Measurements from ENCODE around the gene PGP. TPM values are rescaled to one million over a fixed set of nuclear protein-coding genes. Genes with fewer than 3 reads are reported as not detected.

PGP gene
- total RNA-seq, 1 donor from 2014 or later = 23.4 TPM

GRCh38 chr16:2174396-2175131 is 40.1 kb downstream of the PGP start:
- DNase-seq (ENCODE audit: low spot score) = no peak
- intact Hi-C loops (cut with DNase I) = no loop called here

- intact Hi-C loops (cut with DNase I) = no loop called here
- DNase-seq (ENCODE audit: low spot score) = no peak
Measured at GRCh38 chr16:2173916-2174315, 40.7 kb downstream of the PGP start.

- intact Hi-C loops (cut with DNase I) = no loop called here
- no peak for DNase-seq (ENCODE audit: low spot score)
Measured at GRCh38 chr16:2173366-2173765, 41.3 kb downstream of the PGP start.

GRCh38 chr16:2172688-2173335 is 41.8 kb downstream of the PGP start:
- DNase-seq (ENCODE audit: low spot score) = no peak
- intact Hi-C loops (cut with DNase I) = no loop called here

GRCh38 chr16:2171601-2172178 is 43.0 kb downstream of the PGP start:
- intact Hi-C loops (cut with DNase I) = no loop called here
- no peak for DNase-seq (ENCODE audit: low spot score)

GRCh38 chr16:2170587-2171435 is 43.8 kb downstream of the PGP start:
- intact Hi-C loops (cut with DNase I) = no loop called here
- no peak for DNase-seq (ENCODE audit: low spot score)

GRCh38 chr16:2170080-2170479 is 44.6 kb downstream of the PGP start:
- intact Hi-C loops (cut with DNase I) = no loop called here
- DNase-seq (ENCODE audit: low spot score) = no peak

- no peak for DNase-seq (ENCODE audit: low spot score)
Measured at GRCh38 chr16:2167068-2167638, 47.5 kb downstream of the PGP start.

GRCh38 chr16:2166263-2167067 is 48.2 kb downstream of the PGP start:
- no peak for DNase-seq (ENCODE audit: low spot score)
- intact Hi-C loops (cut with DNase I) = no loop called here

More at GRCh38 chr16:2167068-2167638, 47.5 kb downstream of the PGP start:
- intact Hi-C loops (cut with DNase I) = no loop called here

GRCh38 chr16:2165861-2166260 is 48.8 kb downstream of the PGP start:
- no peak for DNase-seq (ENCODE audit: low spot score)
- intact Hi-C loops (cut with DNase I) = no loop called here

- DNase-seq (ENCODE audit: low spot score) = no peak
- intact Hi-C loops (cut with DNase I) = no loop called here
Measured at GRCh38 chr16:2163211-2163881, 51.3 kb downstream of the PGP start.

GRCh38 chr16:2162676-2163118 is 51.9 kb downstream of the PGP start:
- intact Hi-C loops (cut with DNase I) = no loop called here
- no peak for DNase-seq (ENCODE audit: low spot score)

GRCh38 chr16:2161911-2162310 is 52.7 kb downstream of the PGP start:
- intact Hi-C loops (cut with DNase I) = no loop called here
- no peak for DNase-seq (ENCODE audit: low spot score)

Other genes starting within 250 kb of the PGP start
- gene RNF151, start 248.0 kb downstream of the PGP start, total RNA-seq = not detected
- 18.3 TPM for gene TBL3, start 242.8 kb downstream of the PGP start, total RNA-seq
- not detected for gene NOXO1, start 233.4 kb downstream of the PGP start, total RNA-seq
- gene GFER, start 230.6 kb downstream of the PGP start, total RNA-seq = 25.5 TPM
- gene SYNGR3, start 224.9 kb downstream of the PGP start, total RNA-seq = 1.8 TPM
- gene ZNF598, start 205.0 kb downstream of the PGP start, total RNA-seq = 21.9 TPM
- gene NPW, start 195.1 kb downstream of the PGP start, total RNA-seq = not detected
- 183 TPM for gene NHERF2, start 187.9 kb downstream of the PGP start, total RNA-seq
- 10.4 TPM for gene NTHL1, start 167.0 kb downstream of the PGP start, total RNA-seq
- 73.3 TPM for gene TSC2, start 166.9 kb downstream of the PGP start, total RNA-seq
- gene PKD1, start 78.9 kb downstream of the PGP start, total RNA-seq = 178 TPM
- gene RAB26, start 66.2 kb downstream of the PGP start, total RNA-seq = 2.2 TPM
- 35.7 TPM for gene TRAF7, start 59.1 kb downstream of the PGP start, total RNA-seq
- gene CASKIN1, start 18.2 kb downstream of the PGP start, total RNA-seq = 1.2 TPM
- gene MLST8, start 9.4 kb downstream of the PGP start, total RNA-seq = 26.3 TPM
- gene BRICD5, start 4.0 kb downstream of the PGP start, total RNA-seq = 7.0 TPM
- 13.7 TPM for gene E4F1, start 8.8 kb upstream of the PGP start, total RNA-seq
- gene DNASE1L2, start 21.6 kb upstream of the PGP start, total RNA-seq = 0.57 TPM
- gene ECI1, start 36.7 kb upstream of the PGP start, total RNA-seq = 139 TPM
- gene RNPS1, start 53.3 kb upstream of the PGP start, total RNA-seq = 106 TPM
- 13.6 TPM for gene ABCA3, start 125.9 kb upstream of the PGP start, total RNA-seq
- 0.86 TPM for gene CCNF, start 214.6 kb upstream of the PGP start, total RNA-seq
- 0.51 TPM for gene TEDC2, start 245.3 kb upstream of the PGP start, total RNA-seq